ENCODE results near the gene GTF3C1.

Gene GTF3C1

GRCh38 chr16:27474041-27474440 is 75.7 kb downstream of the GTF3C1 start:
- DNase-seq (ENCODE audit: low read depth): no peak
- TF ChIP-seq, protein P1, sequence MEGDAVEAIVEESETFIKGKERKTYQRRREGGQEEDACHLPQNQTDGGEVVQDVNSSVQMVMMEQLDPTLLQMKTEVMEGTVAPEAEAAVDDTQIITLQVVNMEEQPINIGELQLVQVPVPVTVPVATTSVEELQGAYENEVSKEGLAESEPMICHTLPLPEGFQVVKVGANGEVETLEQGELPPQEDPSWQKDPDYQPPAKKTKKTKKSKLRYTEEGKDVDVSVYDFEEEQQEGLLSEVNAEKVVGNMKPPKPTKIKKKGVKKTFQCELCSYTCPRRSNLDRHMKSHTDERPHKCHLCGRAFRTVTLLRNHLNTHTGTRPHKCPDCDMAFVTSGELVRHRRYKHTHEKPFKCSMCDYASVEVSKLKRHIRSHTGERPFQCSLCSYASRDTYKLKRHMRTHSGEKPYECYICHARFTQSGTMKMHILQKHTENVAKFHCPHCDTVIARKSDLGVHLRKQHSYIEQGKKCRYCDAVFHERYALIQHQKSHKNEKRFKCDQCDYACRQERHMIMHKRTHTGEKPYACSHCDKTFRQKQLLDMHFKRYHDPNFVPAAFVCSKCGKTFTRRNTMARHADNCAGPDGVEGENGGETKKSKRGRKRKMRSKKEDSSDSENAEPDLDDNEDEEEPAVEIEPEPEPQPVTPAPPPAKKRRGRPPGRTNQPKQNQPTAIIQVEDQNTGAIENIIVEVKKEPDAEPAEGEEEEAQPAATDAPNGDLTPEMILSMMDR (IDR thresholded peaks at IDR 0.05; ENCODE audit: low read depth, low read length): no peak
- TF ChIP-seq, protein P2, sequence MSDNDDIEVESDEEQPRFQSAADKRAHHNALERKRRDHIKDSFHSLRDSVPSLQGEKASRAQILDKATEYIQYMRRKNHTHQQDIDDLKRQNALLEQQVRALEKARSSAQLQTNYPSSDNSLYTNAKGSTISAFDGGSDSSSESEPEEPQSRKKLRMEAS (IDR thresholded peaks at IDR 0.05; ENCODE audit: low read depth, low read length): no peak
- TF ChIP-seq MYC (IDR thresholded peaks at IDR 0.05; ENCODE audit: low read depth, low read length) (no peak), POLR2A (IDR thresholded peaks at IDR 0.05; ENCODE audit: extremely low read depth, insufficient read length) (no peak)

GRCh38 chr16:27473101-27473900 is 76.4 kb downstream of the GTF3C1 start:
- TF ChIP-seq MYC (IDR thresholded peaks at IDR 0.05; ENCODE audit: low read depth, low read length) (no peak), POLR2A (IDR thresholded peaks at IDR 0.05; ENCODE audit: extremely low read depth, insufficient read length) (no peak)
- TF ChIP-seq, protein P1 (IDR thresholded peaks at IDR 0.05; ENCODE audit: low read depth, low read length): no peak
- no peak for DNase-seq (ENCODE audit: low read depth)
- no peak overlapping the region for H3K4me3 ChIP-seq (ENCODE audit: low read depth, low read length)

More at GRCh38 chr16:27474041-27474440, 75.7 kb downstream of the GTF3C1 start:
- H3K4me3 ChIP-seq (ENCODE audit: low read depth, low read length): no peak overlapping the region

- TF ChIP-seq MYC (IDR thresholded peaks at IDR 0.05; ENCODE audit: low read depth, low read length) (no peak), POLR2A (IDR thresholded peaks at IDR 0.05; ENCODE audit: extremely low read depth, insufficient read length) (no peak)
- TF ChIP-seq, protein P2 (IDR thresholded peaks at IDR 0.05; ENCODE audit: low read depth, low read length): no peak
- TF ChIP-seq, protein P1 (IDR thresholded peaks at IDR 0.05; ENCODE audit: low read depth, low read length): no peak
- H3K4me3 ChIP-seq (ENCODE audit: low read depth, low read length): no peak overlapping the region
Observed at GRCh38 chr16:27472091-27473020, 77.4 kb downstream of the GTF3C1 start.

GRCh38 chr16:27471661-27472060 is 78.1 kb downstream of the GTF3C1 start:
- TF ChIP-seq, protein P1 (IDR thresholded peaks at IDR 0.05; ENCODE audit: low read depth, low read length): no peak
- no peak for TF ChIP-seq POLR2A (IDR thresholded peaks at IDR 0.05; ENCODE audit: extremely low read depth, insufficient read length)
- TF ChIP-seq, protein P2 (IDR thresholded peaks at IDR 0.05; ENCODE audit: low read depth, low read length): no peak
- TF ChIP-seq MYC (IDR thresholded peaks at IDR 0.05; ENCODE audit: low read depth, low read length): no peak
- H3K4me3 ChIP-seq (ENCODE audit: low read depth, low read length): no peak overlapping the region
- DNase-seq (ENCODE audit: low read depth): peak; percentile 11

More at GRCh38 chr16:27472091-27473020, 77.4 kb downstream of the GTF3C1 start:
- DNase-seq (ENCODE audit: low read depth): no peak

DNA sequence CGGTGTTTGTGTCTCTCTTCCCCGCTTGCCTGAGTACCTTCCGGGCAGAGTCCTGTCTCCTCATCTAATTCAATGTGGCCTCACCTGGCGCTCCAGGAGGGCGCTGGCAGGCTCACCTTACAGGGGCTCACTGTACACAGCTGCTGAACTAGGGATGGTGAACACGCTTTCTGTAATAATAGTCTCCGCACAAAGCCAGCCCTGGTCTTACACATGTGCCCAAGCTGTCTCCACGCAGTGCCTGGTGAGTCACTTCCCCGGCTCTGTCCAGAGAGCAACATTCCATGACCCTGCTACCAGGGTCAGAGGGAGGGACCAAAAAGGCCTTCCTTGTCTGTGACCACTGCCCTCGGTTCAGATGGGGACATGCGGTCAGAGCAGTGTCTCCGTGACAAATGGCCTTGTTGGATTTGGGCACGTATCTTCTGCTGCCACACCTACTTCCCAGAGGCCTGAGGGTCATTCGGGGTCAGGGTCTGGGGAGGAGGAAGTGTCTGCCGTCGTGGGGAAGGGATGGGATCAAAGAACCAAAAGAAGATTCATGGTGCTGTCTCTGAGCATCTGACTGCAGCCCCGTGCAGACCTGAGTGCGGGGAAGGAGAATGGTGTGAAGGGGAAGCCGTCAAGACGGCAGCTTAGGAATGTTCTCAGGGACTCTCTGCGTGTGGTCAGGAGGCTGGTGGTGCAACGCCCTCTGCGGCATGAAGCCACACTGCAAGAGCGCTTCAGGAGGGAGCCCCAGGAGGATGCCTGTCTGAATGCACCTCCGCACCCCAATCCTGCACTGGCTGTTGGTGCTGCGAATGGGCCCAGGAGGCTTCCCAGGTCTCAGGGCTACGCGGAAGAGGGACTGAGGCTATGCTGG is 78.9 kb downstream of the GTF3C1 start:
- H3K4me3 ChIP-seq (ENCODE audit: low read depth, low read length): no peak overlapping the region
- TF ChIP-seq POLR2A (IDR thresholded peaks at IDR 0.05; ENCODE audit: extremely low read depth, insufficient read length): no peak
- TF ChIP-seq, protein P2 (IDR thresholded peaks at IDR 0.05; ENCODE audit: low read depth, low read length): no peak
- no peak for TF ChIP-seq MYC (IDR thresholded peaks at IDR 0.05; ENCODE audit: low read depth, low read length)
- TF ChIP-seq, protein P1 (IDR thresholded peaks at IDR 0.05; ENCODE audit: low read depth, low read length): no peak
- no peak for DNase-seq (ENCODE audit: low read depth)

All from NB4 (cell line).